Measurements from ENCODE around the gene HMCN1.

Gene HMCN1

GRCh38 chr1:185936641-185937040 lies 202.4 kb downstream of the HMCN1 start:
- Mint-ChIP-seq H3K4me1 (peaks cover 0 to under 1% of the 10 kb centered on the region in 2 donors), H3K4me3 (no peak overlapping the region), H3K9me3 (peaks cover 0 to 2% of the 10 kb centered on the region in 2 donors), H3K27ac (no peak overlapping the region), H3K27me3 (peaks cover 0 to 5% of the 10 kb centered on the region in 2 donors), H3K36me3 (no peaks in the 10 kb centered on the region)
- no peak for DNase-seq
- no peak for ATAC-seq (replicated peaks)

DNA sequence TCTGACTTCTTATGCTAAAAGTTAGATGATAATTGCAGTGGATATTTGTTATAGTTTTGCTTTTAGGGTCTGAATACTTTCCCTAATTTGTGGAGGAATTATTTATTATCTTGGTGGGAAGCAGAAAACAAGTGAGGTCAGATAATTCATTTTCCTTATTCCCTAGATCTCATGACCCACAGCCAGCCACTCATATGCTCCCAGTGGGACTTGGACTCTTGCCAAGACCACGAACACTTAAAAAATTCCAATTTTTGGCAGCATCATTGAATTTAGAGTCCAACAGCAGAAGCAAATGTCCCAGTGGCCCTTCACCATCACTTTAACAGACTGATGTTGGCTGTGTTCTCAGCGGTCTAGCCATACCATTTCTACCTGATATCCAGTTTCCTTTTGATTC lies 204.2 kb downstream of the HMCN1 start:
- no peak for ATAC-seq (replicated peaks)
- Mint-ChIP-seq H3K9me3 (peaks cover 0 to 2% of the 10 kb centered on the region in 2 donors), H3K4me3 (no peak overlapping the region), H3K27ac (no peak overlapping the region), H3K36me3 (no peaks in the 10 kb centered on the region), H3K27me3 (peaks cover 0 to 2% of the 10 kb centered on the region in 2 donors), H3K4me1 (no peaks in the 10 kb centered on the region)
- DNase-seq, result no peak

GRCh38 chr1:185939142-185939541 lies 205.0 kb downstream of the HMCN1 start:
- H3K27ac Mint-ChIP-seq, result no peak overlapping the region
- no peaks in the 10 kb centered on the region for H3K27me3 Mint-ChIP-seq
- H3K9me3 Mint-ChIP-seq, result peaks cover 0 to 2% of the 10 kb centered on the region in 2 donors
- ATAC-seq (replicated peaks) (no peak), DNase-seq (no peak)
- H3K4me1 Mint-ChIP-seq, result no peaks in the 10 kb centered on the region
- no peaks in the 10 kb centered on the region for H3K36me3 Mint-ChIP-seq
- no peak overlapping the region for H3K4me3 Mint-ChIP-seq

DNA sequence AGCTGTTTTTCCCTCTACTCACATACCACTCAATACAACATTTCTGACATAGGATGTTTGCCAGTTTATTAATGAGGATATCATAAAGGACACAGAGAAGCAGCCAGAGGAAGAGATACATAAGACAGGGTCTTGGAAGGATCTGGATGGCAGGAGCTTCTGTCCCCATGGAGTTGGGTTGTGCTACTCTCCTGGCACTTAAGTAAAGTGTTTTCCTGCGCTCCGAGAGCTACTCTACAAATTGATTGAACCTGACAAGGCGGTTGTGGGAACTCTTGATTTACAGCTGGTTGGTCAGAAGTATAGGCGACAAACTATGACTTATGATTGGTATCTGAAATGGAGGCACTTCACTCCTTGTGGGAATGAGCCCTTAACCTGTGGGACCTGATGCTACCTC lies 208.8 kb downstream of the HMCN1 start:
- Mint-ChIP-seq H3K27ac (no peak overlapping the region), H3K9me3 (no peaks in the 10 kb centered on the region), H3K4me1 (no peaks in the 10 kb centered on the region), H3K36me3 (no peaks in the 10 kb centered on the region), H3K27me3 (no peaks in the 10 kb centered on the region), H3K4me3 (no peak overlapping the region)
- DNase-seq (no peak), ATAC-seq (replicated peaks) (no peak)

DNA sequence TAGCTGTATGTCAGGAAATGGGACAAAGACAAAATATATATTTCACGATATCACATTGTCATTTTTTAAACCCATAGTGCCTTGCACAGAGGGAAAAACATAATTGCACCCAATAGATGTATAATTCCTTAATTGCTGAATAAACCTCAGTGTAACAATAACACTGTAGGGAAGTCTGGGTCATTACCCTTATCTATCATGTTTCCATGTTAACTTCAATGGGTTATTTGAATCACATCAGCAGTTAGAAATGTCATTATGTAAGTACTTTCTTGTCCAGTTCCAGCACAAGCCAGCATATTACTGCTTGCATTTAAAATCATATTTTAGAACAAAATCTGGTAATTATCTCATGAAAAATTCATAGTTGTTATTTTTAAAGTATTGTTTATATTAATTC lies 222.7 kb downstream of the HMCN1 start:
- Mint-ChIP-seq H3K36me3 (no peaks in the 10 kb centered on the region), H3K9me3 (no peaks in the 10 kb centered on the region), H3K27ac (no peak overlapping the region), H3K4me3 (no peak overlapping the region), H3K4me1 (no peaks in the 10 kb centered on the region), H3K27me3 (peaks cover 0 to 5% of the 10 kb centered on the region in 2 donors)
- DNase-seq (no peak), ATAC-seq (replicated peaks) (no peak)

- Mint-ChIP-seq H3K27ac (no peak overlapping the region), H3K9me3 (no peaks in the 10 kb centered on the region), H3K4me1 (no peaks in the 10 kb centered on the region), H3K27me3 (peaks cover 0 to 5% of the 10 kb centered on the region in 2 donors), H3K4me3 (no peak overlapping the region), H3K36me3 (no peaks in the 10 kb centered on the region)
- ATAC-seq (replicated peaks) (no peak), DNase-seq (no peak)
Measured at GRCh38 chr1:185957441-185958363, 223.5 kb downstream of the HMCN1 start.

DNA sequence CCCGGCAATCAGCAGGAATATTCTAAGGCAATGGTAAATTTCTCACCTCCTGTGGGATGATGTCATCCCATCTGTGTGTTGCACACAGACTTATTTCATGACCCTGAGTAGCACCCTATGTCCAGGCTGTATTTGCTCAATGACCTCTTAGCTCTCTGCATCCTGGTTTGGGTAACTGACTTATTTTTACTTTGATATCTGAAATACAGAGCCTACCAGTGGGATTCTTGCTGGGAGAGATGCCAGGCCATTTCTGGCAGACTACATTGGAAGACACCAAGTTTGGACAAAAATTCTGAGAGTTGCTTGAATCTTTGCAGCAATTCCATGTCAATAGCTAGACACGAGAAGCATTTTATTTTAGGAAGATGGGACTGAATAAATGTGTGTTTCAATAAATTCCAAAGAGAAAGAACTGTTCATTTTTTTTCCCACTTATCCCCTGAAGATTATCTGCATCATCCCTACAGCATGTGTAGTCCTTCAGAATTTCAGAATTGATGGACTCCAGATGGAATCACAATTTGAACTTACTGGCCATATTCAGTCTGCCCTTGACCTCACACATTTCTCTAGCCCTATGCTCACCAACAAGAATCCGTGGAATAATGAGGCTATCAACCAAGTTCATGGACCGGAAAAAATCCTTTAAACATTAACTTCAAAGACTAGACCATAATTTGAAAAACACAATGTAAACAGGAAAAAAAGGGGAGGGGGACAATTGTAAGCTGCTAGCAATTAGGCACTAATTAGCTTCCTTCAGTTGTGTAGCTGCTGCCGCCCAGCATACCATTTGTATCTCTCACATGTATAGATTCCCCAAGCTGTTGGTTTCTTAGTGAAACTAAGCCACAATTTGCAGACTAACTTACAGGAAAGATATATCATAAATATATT lies 226.5 kb downstream of the HMCN1 start:
- H3K4me1 Mint-ChIP-seq, result no peaks in the 10 kb centered on the region

GRCh38 chr1:185961664-185962063 lies 227.5 kb downstream of the HMCN1 start:
- Mint-ChIP-seq H3K27me3 (peaks cover 0 to 5% of the 10 kb centered on the region in 2 donors), H3K4me3 (no peak overlapping the region)

More for the DNA sequence above, 226.5 kb downstream of the HMCN1 start:
- H3K9me3 Mint-ChIP-seq, result no peaks in the 10 kb centered on the region
- H3K4me3 Mint-ChIP-seq, result no peak overlapping the region
- ATAC-seq (replicated peaks) (no peak), DNase-seq (no peak)
- H3K27me3 Mint-ChIP-seq, result peaks cover 0 to 5% of the 10 kb centered on the region in 2 donors
- no peaks in the 10 kb centered on the region for H3K36me3 Mint-ChIP-seq
- H3K27ac Mint-ChIP-seq, result no peak overlapping the region

DNA sequence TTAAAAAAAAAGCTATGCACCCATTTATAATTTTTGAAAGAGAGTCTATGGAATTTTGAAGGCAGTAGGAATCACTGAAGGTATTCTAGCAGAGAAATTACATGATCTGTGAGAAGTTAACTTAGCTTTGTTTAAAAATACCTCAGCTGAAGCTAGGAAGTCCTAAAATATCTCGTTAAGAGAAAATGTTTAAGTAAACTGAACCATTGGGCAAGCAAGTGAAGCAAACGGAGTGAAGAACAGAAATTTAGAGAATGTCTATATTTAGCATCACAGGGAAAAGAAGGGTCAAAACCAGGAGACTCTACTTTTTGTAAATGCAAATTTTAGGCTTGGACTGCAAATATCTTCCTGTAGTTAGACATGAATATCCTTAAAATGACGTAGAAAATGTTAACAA lies 230.8 kb downstream of the HMCN1 start:
- no peaks in the 10 kb centered on the region for H3K36me3 Mint-ChIP-seq
- no peaks in the 10 kb centered on the region for H3K4me1 Mint-ChIP-seq
- no peaks in the 10 kb centered on the region for H3K9me3 Mint-ChIP-seq
- DNase-seq (no peak), ATAC-seq (replicated peaks) (no peak)
- H3K27ac Mint-ChIP-seq, result no peak overlapping the region
- no peak overlapping the region for H3K4me3 Mint-ChIP-seq
- H3K27me3 Mint-ChIP-seq, result peaks cover 0 to 5% of the 10 kb centered on the region in 2 donors

More at GRCh38 chr1:185961664-185962063, 227.5 kb downstream of the HMCN1 start:
- ATAC-seq (replicated peaks), result no peak
- no peak for DNase-seq
- no peaks in the 10 kb centered on the region for H3K36me3 Mint-ChIP-seq
- H3K27ac Mint-ChIP-seq, result no peak overlapping the region
- no peaks in the 10 kb centered on the region for H3K9me3 Mint-ChIP-seq
- no peaks in the 10 kb centered on the region for H3K4me1 Mint-ChIP-seq

DNA sequence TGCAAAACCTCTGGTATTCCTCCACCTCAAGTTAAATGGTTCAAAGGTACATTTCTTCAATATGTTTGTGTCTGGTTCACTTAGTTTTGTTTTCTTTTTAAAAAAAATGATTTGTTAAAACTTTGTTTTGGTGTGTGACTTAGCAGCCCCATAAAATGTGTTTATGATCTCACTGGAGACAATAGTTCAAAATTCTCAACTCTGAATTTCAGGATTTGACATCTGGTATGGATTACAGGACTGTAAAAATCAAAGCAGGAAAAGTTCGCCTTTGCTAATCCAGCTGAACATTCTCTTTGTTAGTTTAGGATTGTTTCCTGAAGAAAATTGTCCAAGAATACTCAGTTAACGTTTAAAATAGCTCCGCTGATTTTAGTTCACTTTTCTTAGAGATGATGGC lies 231.7 kb downstream of the HMCN1 start:
- Mint-ChIP-seq H3K9me3 (no peaks in the 10 kb centered on the region), H3K36me3 (no peaks in the 10 kb centered on the region), H3K27ac (no peak overlapping the region), H3K4me1 (no peaks in the 10 kb centered on the region), H3K4me3 (no peak overlapping the region), H3K27me3 (no peaks in the 10 kb centered on the region)
- DNase-seq, result no peak
- ATAC-seq (replicated peaks), result no peak

- H3K27ac Mint-ChIP-seq, result no peak overlapping the region
Measured at GRCh38 chr1:185966471-185966870, 232.3 kb downstream of the HMCN1 start.

GRCh38 chr1:185969028-185969427 lies 234.8 kb downstream of the HMCN1 start:
- Mint-ChIP-seq H3K4me3 (no peak overlapping the region), H3K9me3 (no peaks in the 10 kb centered on the region), H3K27ac (no peak overlapping the region), H3K27me3 (no peaks in the 10 kb centered on the region), H3K4me1 (no peaks in the 10 kb centered on the region), H3K36me3 (no peaks in the 10 kb centered on the region)
- DNase-seq (no peak), ATAC-seq (replicated peaks) (no peak)

More at GRCh38 chr1:185966471-185966870, 232.3 kb downstream of the HMCN1 start:
- no peak overlapping the region for H3K4me3 Mint-ChIP-seq
- no peaks in the 10 kb centered on the region for H3K27me3 Mint-ChIP-seq
- H3K36me3 Mint-ChIP-seq, result no peaks in the 10 kb centered on the region
- ATAC-seq (replicated peaks) (no peak), DNase-seq (no peak)
- no peaks in the 10 kb centered on the region for H3K9me3 Mint-ChIP-seq
- no peaks in the 10 kb centered on the region for H3K4me1 Mint-ChIP-seq

GRCh38 chr1:185969524-185969991 lies 235.4 kb downstream of the HMCN1 start:
- H3K9me3 Mint-ChIP-seq, result no peaks in the 10 kb centered on the region
- DNase-seq, result no peak
- no peak overlapping the region for H3K4me3 Mint-ChIP-seq
- H3K27me3 Mint-ChIP-seq, result peaks cover 0 to under 1% of the 10 kb centered on the region in 2 donors
- no peak for ATAC-seq (replicated peaks)
- no peak overlapping the region for H3K27ac Mint-ChIP-seq
- no peaks in the 10 kb centered on the region for H3K36me3 Mint-ChIP-seq
- no peaks in the 10 kb centered on the region for H3K4me1 Mint-ChIP-seq

DNA sequence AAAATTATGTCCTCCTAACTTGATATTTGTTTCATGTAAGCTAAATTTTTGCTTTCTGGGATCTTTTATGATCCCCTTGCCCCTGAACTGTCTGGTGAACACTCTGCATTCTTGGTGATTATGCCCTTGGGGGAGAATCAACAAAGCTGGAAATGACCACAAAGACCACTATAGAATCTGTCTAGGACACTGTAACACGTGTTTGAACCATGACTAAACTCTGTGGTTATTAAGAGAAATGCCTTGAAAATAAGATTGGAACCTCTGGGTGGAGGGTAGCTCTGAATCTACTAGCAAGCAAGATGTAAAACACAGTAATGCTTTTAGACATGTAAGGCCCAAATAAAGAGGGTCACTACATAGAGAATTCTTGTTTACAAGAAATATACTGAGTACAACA lies 237.5 kb downstream of the HMCN1 start:
- Mint-ChIP-seq H3K36me3 (no peaks in the 10 kb centered on the region), H3K4me3 (no peak overlapping the region), H3K4me1 (no peaks in the 10 kb centered on the region), H3K27ac (no peak overlapping the region), H3K27me3 (peaks cover 0 to 9% of the 10 kb centered on the region in 2 donors), H3K9me3 (no peaks in the 10 kb centered on the region)
- DNase-seq (no peak), ATAC-seq (replicated peaks) (no peak)

Data from stimulated activated naive B cell treated with anti-CD40 and anti-IgM and Interleukin-4, amounts not matched to agents 10 μg/mL and 1 μg/mL and 100 μg/mL, for 72 hours (primary cell).